ENCODE data around the gene TMC2. TPM values are rescaled to one million over a fixed set of nuclear protein-coding genes. Genes with fewer than 3 reads are reported as not detected.

The TMC2 gene
- total RNA-seq, 2 donors from 2014 or later, result 0.24 TPM; not detected in 1

GRCh38 chr20:2640899-2641298 lies 104.5 kb downstream of the TMC2 start:
- WGBS, 2 experiments (ENCODE audit: insufficient coverage in 1 of 2, insufficient read length in 1 of 2), result 91 to 95% methylated on average over 5 to 9 of the region's 9 CpGs
- H3K27me3 Mint-ChIP-seq (ENCODE audit: insufficient read depth), result peaks cover 23% of the 10 kb centered on the region

GRCh38 chr20:2643708-2644107 lies 107.3 kb downstream of the TMC2 start:
- Mint-ChIP-seq H3K9me3 (no peaks in the 10 kb centered on the region), H3K4me1 (peaks cover 4% of the 10 kb centered on the region), H3K27me3 (ENCODE audit: insufficient read depth) (peaks cover 15% of the 10 kb centered on the region), H3K4me3 (no peak overlapping the region), H3K27ac (no peak overlapping the region), H3K36me3 (ENCODE audit: low read depth) (no peaks in the 10 kb centered on the region)
- no peaks in the 10 kb centered on the region for H3K27me3 ChIP-seq (ENCODE audit: control insufficient read depth, insufficient read depth, low read length, poor library complexity, severe bottlenecking)
- H3K9me3 ChIP-seq (ENCODE audit: control insufficient read depth, low read length), result no peaks in the 10 kb centered on the region
- H3K36me3 ChIP-seq (ENCODE audit: control insufficient read depth, insufficient read depth, low read length), result no peaks in the 10 kb centered on the region
- no peak overlapping the region for H3K4me3 ChIP-seq (ENCODE audit: low read length)
- no peak overlapping the region for H3K27ac ChIP-seq (ENCODE audit: low read depth, low read length)
- no peak for DNase-seq
- 78% methylated on average over 1 of the region's 1 CpG; no CpG with 5 or more reads in 1 of the 2 experiments for WGBS, 2 experiments (ENCODE audit: insufficient coverage in 1 of 2, insufficient read length in 1 of 2)
- no peak for TF ChIP-seq CTCF (conservative IDR thresholded peaks at IDR 0.05)
- H3K4me1 ChIP-seq (ENCODE audit: control insufficient read depth, insufficient read depth, low read length), result peaks cover 2% of the 10 kb centered on the region
- no peak overlapping the region for H3K9ac ChIP-seq (ENCODE audit: extremely low read depth, low read length, poor library complexity, severe bottlenecking)

More at GRCh38 chr20:2640899-2641298, 104.5 kb downstream of the TMC2 start:
- no peak overlapping the region for H3K9ac ChIP-seq (ENCODE audit: extremely low read depth, low read length, poor library complexity, severe bottlenecking)
- H3K4me3 ChIP-seq (ENCODE audit: low read length), result no peak overlapping the region
- H3K27ac ChIP-seq (ENCODE audit: low read depth, low read length), result no peak overlapping the region
- H3K4me1 Mint-ChIP-seq, result no peaks in the 10 kb centered on the region
- TF ChIP-seq CTCF (conservative IDR thresholded peaks at IDR 0.05), result no peak
- H3K36me3 Mint-ChIP-seq (ENCODE audit: low read depth), result no peaks in the 10 kb centered on the region
- DNase-seq, result no peak
- no peak overlapping the region for H3K27ac Mint-ChIP-seq
- H3K4me1 ChIP-seq (ENCODE audit: control insufficient read depth, insufficient read depth, low read length), result no peaks in the 10 kb centered on the region
- H3K36me3 ChIP-seq (ENCODE audit: control insufficient read depth, insufficient read depth, low read length), result no peaks in the 10 kb centered on the region
- H3K9me3 ChIP-seq (ENCODE audit: control insufficient read depth, low read length), result no peaks in the 10 kb centered on the region
- no peak overlapping the region for H3K4me3 Mint-ChIP-seq
- no peaks in the 10 kb centered on the region for H3K9me3 Mint-ChIP-seq
- H3K27me3 ChIP-seq (ENCODE audit: control insufficient read depth, insufficient read depth, low read length, poor library complexity, severe bottlenecking), result peaks cover 5% of the 10 kb centered on the region

- WGBS, 2 experiments (ENCODE audit: insufficient coverage in 1 of 2, insufficient read length in 1 of 2), result 0 to 1% methylated on average over 18 to 101 of the region's 101 CpGs
- H3K36me3 Mint-ChIP-seq (ENCODE audit: low read depth), result peaks cover 40% of the 10 kb centered on the region
- peaks cover 7% of the 10 kb centered on the region for H3K4me1 ChIP-seq (ENCODE audit: control insufficient read depth, insufficient read depth, low read length)
- H3K27ac ChIP-seq (ENCODE audit: low read depth, low read length), result peak within 1 kb of the TSS; percentile 82
- peak within 1 kb of the TSS; percentile 94 for H3K27ac Mint-ChIP-seq
- peak; percentile 97 for DNase-seq
- peaks cover 14% of the 10 kb centered on the region for H3K4me1 Mint-ChIP-seq
- no peaks in the 10 kb centered on the region for H3K9me3 ChIP-seq (ENCODE audit: control insufficient read depth, low read length)
- TF ChIP-seq CTCF (conservative IDR thresholded peaks at IDR 0.05), result no peak
- H3K27me3 ChIP-seq (ENCODE audit: control insufficient read depth, insufficient read depth, low read length, poor library complexity, severe bottlenecking), result no peaks in the 10 kb centered on the region
- peak within 1 kb of the TSS; percentile 94 for H3K9ac ChIP-seq (ENCODE audit: extremely low read depth, low read length, poor library complexity, severe bottlenecking)
- H3K4me3 Mint-ChIP-seq, result peak within 1 kb of the TSS; percentile 87
- H3K9me3 Mint-ChIP-seq, result no peaks in the 10 kb centered on the region
- H3K36me3 ChIP-seq (ENCODE audit: control insufficient read depth, insufficient read depth, low read length), result peaks cover 33% of the 10 kb centered on the region
- H3K4me3 ChIP-seq (ENCODE audit: low read length), result peak within 1 kb of the TSS; percentile 97
- no peaks in the 10 kb centered on the region for H3K27me3 Mint-ChIP-seq (ENCODE audit: insufficient read depth)
Measured at GRCh38 chr20:2651772-2652723, 115.7 kb downstream of the TMC2 start, which contains the start of gene NOP56. TSS of gene NOP56 (plus strand) at chr20:2652632. CDS start at chr20:2652661, 29 bp downstream.
